ENCODE results near the gene DNAH2.

Gene DNAH2

DNA sequence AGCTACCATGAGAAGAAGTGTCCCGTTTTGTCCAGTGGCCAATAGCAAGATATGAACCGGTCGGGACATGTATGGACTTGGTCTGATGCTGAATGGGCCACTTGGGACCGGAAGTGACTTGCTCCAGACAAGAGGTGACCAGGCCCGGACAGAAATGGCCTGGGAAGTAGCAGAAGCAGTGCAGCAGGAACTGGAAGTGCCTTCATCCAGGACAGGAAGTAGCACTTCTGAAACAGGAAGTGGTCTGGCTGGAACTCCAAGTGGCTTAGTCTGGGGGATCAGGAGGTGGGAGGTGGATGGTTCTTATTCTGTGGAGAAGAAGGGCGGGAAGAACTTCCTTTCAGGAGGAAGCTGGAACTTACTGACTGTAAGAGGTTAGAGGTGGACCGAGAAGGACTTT lies 7.2 kb upstream of the DNAH2 start:
- Histone ChIP-seq H3F3A (ENCODE audit: insufficient read depth) (no peaks in the 10 kb centered on the region), H3K79me2 (ENCODE audit: insufficient read depth, low read length) (no peaks in the 10 kb centered on the region), H4K20me1 (ENCODE audit: low read depth, low read length) (no peaks in the 10 kb centered on the region), H3K4me3 (ENCODE audit: insufficient read depth, low read length, poor library complexity, severe bottlenecking) (no peak overlapping the region), H3K4me2 (ENCODE audit: low read depth, low read length, poor library complexity, severe bottlenecking) (no peak overlapping the region), H3K36me3 (ENCODE audit: low read length) (no peaks in the 10 kb centered on the region), H3K9me3 (ENCODE audit: insufficient read depth, low read length) (no peaks in the 10 kb centered on the region), H3K27me3 (ENCODE audit: low read length) (no peaks in the 10 kb centered on the region), H2AFZ (ENCODE audit: low read depth, low read length, severe bottlenecking) (no peak overlapping the region), H3K9me2 (replicated peaks; ENCODE audit: insufficient read depth, low read length) (no peaks in the 10 kb centered on the region), H3K9ac (ENCODE audit: low read length) (no peak overlapping the region), H3K27ac (ENCODE audit: low read depth, low read length) (no peak overlapping the region)
- TF ChIP-seq, protein P1, sequence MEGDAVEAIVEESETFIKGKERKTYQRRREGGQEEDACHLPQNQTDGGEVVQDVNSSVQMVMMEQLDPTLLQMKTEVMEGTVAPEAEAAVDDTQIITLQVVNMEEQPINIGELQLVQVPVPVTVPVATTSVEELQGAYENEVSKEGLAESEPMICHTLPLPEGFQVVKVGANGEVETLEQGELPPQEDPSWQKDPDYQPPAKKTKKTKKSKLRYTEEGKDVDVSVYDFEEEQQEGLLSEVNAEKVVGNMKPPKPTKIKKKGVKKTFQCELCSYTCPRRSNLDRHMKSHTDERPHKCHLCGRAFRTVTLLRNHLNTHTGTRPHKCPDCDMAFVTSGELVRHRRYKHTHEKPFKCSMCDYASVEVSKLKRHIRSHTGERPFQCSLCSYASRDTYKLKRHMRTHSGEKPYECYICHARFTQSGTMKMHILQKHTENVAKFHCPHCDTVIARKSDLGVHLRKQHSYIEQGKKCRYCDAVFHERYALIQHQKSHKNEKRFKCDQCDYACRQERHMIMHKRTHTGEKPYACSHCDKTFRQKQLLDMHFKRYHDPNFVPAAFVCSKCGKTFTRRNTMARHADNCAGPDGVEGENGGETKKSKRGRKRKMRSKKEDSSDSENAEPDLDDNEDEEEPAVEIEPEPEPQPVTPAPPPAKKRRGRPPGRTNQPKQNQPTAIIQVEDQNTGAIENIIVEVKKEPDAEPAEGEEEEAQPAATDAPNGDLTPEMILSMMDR (IDR thresholded peaks at IDR 0.05; ENCODE audit: insufficient read depth, low read length, poor library complexity, severe bottlenecking) = no peak
- TF ChIP-seq EZH2phosphoT487 (conservative IDR thresholded peaks at IDR 0.05; ENCODE audit: low read length) = no peak

DNA sequence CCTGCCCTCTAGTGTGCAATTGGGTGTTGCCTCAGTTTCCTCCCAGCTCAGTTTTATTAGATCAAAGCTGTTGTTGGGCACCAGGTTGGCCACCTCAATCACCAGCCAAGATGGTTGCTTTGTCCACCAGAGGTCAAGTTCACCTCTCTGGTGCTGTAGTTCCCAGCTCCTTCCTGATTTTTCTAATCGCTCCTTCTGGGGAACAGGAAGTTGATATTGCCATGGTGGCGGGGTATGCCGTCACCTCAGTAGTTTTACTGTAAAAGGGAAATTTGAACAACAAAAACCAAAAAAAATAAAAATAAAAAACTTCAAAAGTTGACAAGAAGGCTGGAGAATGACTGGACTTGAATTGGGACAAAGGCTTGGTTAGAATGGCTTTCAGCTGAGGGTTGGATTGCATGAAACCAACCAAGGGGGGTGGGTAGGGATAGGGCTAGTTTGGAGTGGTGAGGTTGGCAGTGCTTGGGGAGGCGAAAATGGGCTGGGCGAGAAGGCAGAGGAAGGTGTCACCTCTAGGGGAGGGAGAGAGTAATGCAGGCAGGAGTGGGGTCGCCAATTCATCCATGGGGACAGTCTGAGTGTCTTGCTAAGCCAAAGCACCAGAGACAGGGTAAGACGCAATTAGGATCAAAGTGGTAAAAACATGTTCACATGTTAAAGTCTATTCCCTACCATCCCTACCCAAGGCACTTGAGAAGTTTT lies 6.3 kb upstream of the DNAH2 start:
- Histone ChIP-seq H3K9ac (ENCODE audit: low read length) (no peak overlapping the region), H3F3A (ENCODE audit: insufficient read depth) (no peaks in the 10 kb centered on the region), H3K36me3 (ENCODE audit: low read length) (no peaks in the 10 kb centered on the region), H3K27ac (ENCODE audit: low read depth, low read length) (no peak overlapping the region), H3K9me3 (ENCODE audit: insufficient read depth, low read length) (no peaks in the 10 kb centered on the region), H3K9me2 (replicated peaks; ENCODE audit: insufficient read depth, low read length) (no peaks in the 10 kb centered on the region), H3K27me3 (ENCODE audit: low read length) (no peaks in the 10 kb centered on the region), H4K20me1 (ENCODE audit: low read depth, low read length) (no peaks in the 10 kb centered on the region), H3K4me3 (ENCODE audit: insufficient read depth, low read length, poor library complexity, severe bottlenecking) (no peak overlapping the region), H3K79me2 (ENCODE audit: insufficient read depth, low read length) (no peaks in the 10 kb centered on the region), H3K4me2 (ENCODE audit: low read depth, low read length, poor library complexity, severe bottlenecking) (no peak overlapping the region), H2AFZ (ENCODE audit: low read depth, low read length, severe bottlenecking) (no peak overlapping the region)
- no peak for TF ChIP-seq EZH2phosphoT487 (conservative IDR thresholded peaks at IDR 0.05; ENCODE audit: low read length)
- TF ChIP-seq, protein P1 (IDR thresholded peaks at IDR 0.05; ENCODE audit: insufficient read depth, low read length, poor library complexity, severe bottlenecking) = no peak

- TF ChIP-seq EZH2phosphoT487 (conservative IDR thresholded peaks at IDR 0.05; ENCODE audit: low read length) = no peak
- TF ChIP-seq, protein P1 (IDR thresholded peaks at IDR 0.05; ENCODE audit: insufficient read depth, low read length, poor library complexity, severe bottlenecking) = no peak
- Histone ChIP-seq H3K9ac (ENCODE audit: low read length) (no peak overlapping the region), H3K4me3 (ENCODE audit: insufficient read depth, low read length, poor library complexity, severe bottlenecking) (no peak overlapping the region), H3K9me2 (replicated peaks; ENCODE audit: insufficient read depth, low read length) (no peaks in the 10 kb centered on the region), H3F3A (ENCODE audit: insufficient read depth) (no peaks in the 10 kb centered on the region), H3K27ac (ENCODE audit: low read depth, low read length) (no peak overlapping the region), H3K36me3 (ENCODE audit: low read length) (no peaks in the 10 kb centered on the region), H3K9me3 (ENCODE audit: insufficient read depth, low read length) (no peaks in the 10 kb centered on the region), H3K79me2 (ENCODE audit: insufficient read depth, low read length) (no peaks in the 10 kb centered on the region), H3K27me3 (ENCODE audit: low read length) (no peaks in the 10 kb centered on the region), H4K20me1 (ENCODE audit: low read depth, low read length) (no peaks in the 10 kb centered on the region), H3K4me2 (ENCODE audit: low read depth, low read length, poor library complexity, severe bottlenecking) (no peak overlapping the region), H2AFZ (ENCODE audit: low read depth, low read length, severe bottlenecking) (no peak overlapping the region)
These were observed 5.3 kb upstream of the DNAH2 start for GRCh38 chr17:7712111-7712771.

Measured in SU-DHL-6 (cell line).